Placental epithelial cell (primary cell): ENCODE results near the gene CRYBB3. TPM values are rescaled to one million over a fixed set of nuclear protein-coding genes. Genes with fewer than 3 reads are reported as not detected.

Source experiments
- small RNA-seq: library from RNA; depleted of rRNA; stranded (forward); fragments of <200 nt; gene quantifications from one replicate; pipeline ENCODE3, GENCODE V24; 2012
- total RNA-seq: library from RNA; depleted of rRNA; stranded (reverse); fragments of >200 nt; gene quantifications from 2 replicates; pipeline ENCODE4 v1.2.3, GENCODE V29; 2012

Gene CRYBB3
- not detected in 2 replicates for total RNA-seq

DNA sequence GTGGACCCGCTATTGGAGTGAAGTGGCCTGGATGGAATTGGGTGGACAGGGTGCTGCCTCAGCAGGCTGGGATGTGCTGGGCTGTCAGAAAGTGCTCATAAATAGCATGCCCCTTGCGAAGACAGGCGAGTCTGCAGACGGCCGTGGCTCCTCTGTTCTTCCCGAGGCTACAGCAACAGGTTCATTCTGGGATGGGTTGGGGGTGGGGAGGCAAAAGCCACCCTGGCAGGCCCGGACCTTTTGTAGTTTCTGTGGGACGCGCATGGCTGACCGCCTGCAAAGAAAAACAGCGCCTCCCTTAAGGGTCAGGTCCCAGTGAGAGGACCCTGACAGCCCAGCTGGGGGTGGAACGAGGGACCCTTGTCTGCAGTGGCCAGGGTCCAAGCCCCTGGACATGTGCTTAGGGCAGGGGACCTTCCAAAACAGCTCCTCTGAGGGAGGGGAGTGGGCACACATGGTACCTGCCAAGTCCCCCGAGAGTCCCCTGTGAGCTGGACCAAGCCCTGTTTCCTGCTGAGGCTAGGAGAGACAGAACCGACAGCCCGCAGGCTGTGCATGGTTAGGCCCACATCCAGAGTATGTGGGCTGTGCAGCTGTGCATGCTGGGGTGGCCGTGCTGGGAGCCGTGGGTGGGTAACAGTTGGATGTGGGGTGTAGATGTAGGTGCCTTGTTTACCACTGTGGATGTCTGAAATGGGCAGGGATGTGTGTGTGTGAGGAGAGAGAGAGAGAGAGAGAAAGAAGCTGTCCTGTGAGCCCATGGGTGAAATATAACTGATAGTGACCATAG is at the start of gene CRYBB3:
Gene CRYBB3 (plus strand): TSS at position 128 of the 790 bp plus-strand sequence. CDS start 1,539 bp downstream, outside the sequence.

GRCh38 chr22:25219211-25219689 is 19.6 kb downstream of the CRYBB3 start, which contains the start of gene CRYBB2:
CRYBB2 (plus strand) TSS chr22:25219639; CDS start chr22:25221430, 1,791 bp downstream.

Small RNAs within 50 kb of the gene (small RNA-seq; reads per million reads assigned to genes)
- gene Z99916.2 = not detected

Other genes with a start within 250 kb of the CRYBB3 start
- 6.7 and 8.5 TPM in 2 replicates for gene KIAA1671, start 247.1 kb upstream of the CRYBB3 start, total RNA-seq
- 0.22 TPM in 1 of 2 replicates, not detected in the other for gene CRYBB2, start 19.8 kb downstream of the CRYBB3 start, total RNA-seq